Astrocyte (in vitro differentiated cells and primary cell): ENCODE results near the gene LETMD1. TPM values are rescaled to one million over a fixed set of nuclear protein-coding genes. Genes with fewer than 3 reads are reported as not detected.

ENCODE experiments used
- DNase-seq: peaks from one replicate; pipeline ENCODE4 v3.0.0-alpha.2; 2010; ENCODE audit warnings: low read depth
- FAIRE-seq: peaks from 2 replicates; lab custom pipeline; 2011; peaks lifted over from hg19 to GRCh38; lab: Jason Lieb, UNC
- H2AFZ ChIP-seq: 2 replicates; pipeline ENCODE4 v1.6.0; 2012; ENCODE audit warnings: low read depth, low read length, inconsistent platforms
- H3K27ac ChIP-seq: 2 replicates; pipeline ENCODE4 v1.5.1; 2011; ENCODE audit warnings: low read depth, low read length, inconsistent platforms
- H3K27me3 ChIP-seq: 2 replicates; pipeline ENCODE4 v1.6.0; 2011; ENCODE audit warnings: low read length, inconsistent platforms; ENCODE audit not compliant: insufficient read depth
- H3K36me3 ChIP-seq: 2 replicates; pipeline ENCODE4 v1.5.1; 2011; ENCODE audit warnings: low read length, inconsistent platforms; ENCODE audit not compliant: insufficient read depth
- H3K4me1 ChIP-seq: 2 replicates; pipeline ENCODE4 v1.5.1; 2011; ENCODE audit warnings: low read length, inconsistent platforms; ENCODE audit not compliant: insufficient read depth
- H3K4me2 ChIP-seq: 2 replicates; pipeline ENCODE4 v1.6.0; 2012; ENCODE audit warnings: low read length, inconsistent platforms
- H3K4me3 ChIP-seq: 2 replicates; pipeline ENCODE4 v1.5.1; 2011; ENCODE audit warnings: low read depth, mild to moderate bottlenecking, low read length, inconsistent platforms; ENCODE audit not compliant: insufficient read depth
- H3K79me2 ChIP-seq: 2 replicates; pipeline ENCODE4 v1.6.0; 2012; ENCODE audit warnings: mild to moderate bottlenecking, low read length, inconsistent platforms; ENCODE audit not compliant: insufficient read depth
- H3K9ac ChIP-seq: 2 replicates; pipeline ENCODE4 v1.6.0; 2012; ENCODE audit warnings: mild to moderate bottlenecking, low read length, inconsistent platforms
- H3K9me3 ChIP-seq: 2 replicates; pipeline ENCODE4 v1.5.1; 2012; ENCODE audit warnings: low read depth, mild to moderate bottlenecking, low read length, inconsistent platforms; ENCODE audit not compliant: insufficient read depth
- H4K20me1 ChIP-seq: 2 replicates; pipeline ENCODE4 v1.6.0; 2012; ENCODE audit warnings: low read length, inconsistent platforms; ENCODE audit not compliant: insufficient read depth
- H3K27ac Mint-ChIP-seq: one replicate; pipeline ENCODE4 v1.8.0; 2021; ENCODE audit warnings: mild to moderate bottlenecking, mixed read lengths; ENCODE audit not compliant: unreplicated experiment
- H3K27me3 Mint-ChIP-seq: one replicate; pipeline ENCODE4 v1.8.0; 2021; ENCODE audit warnings: low read depth, mixed read lengths; ENCODE audit not compliant: unreplicated experiment
- H3K36me3 Mint-ChIP-seq: one replicate; pipeline ENCODE4 v1.8.0; 2021; ENCODE audit warnings: low read depth, mixed read lengths; ENCODE audit not compliant: unreplicated experiment
- H3K4me1 Mint-ChIP-seq: one replicate; pipeline ENCODE4 v1.8.0; 2021; ENCODE audit warnings: low read depth, mixed read lengths; ENCODE audit not compliant: unreplicated experiment
- H3K4me3 Mint-ChIP-seq: one replicate; pipeline ENCODE4 v1.8.0; 2021; ENCODE audit warnings: mild to moderate bottlenecking, moderate library complexity, mixed read lengths; ENCODE audit not compliant: unreplicated experiment
- H3K9me3 Mint-ChIP-seq: one replicate; pipeline ENCODE4 v1.8.0; 2021; ENCODE audit warnings: mild to moderate bottlenecking, mixed read lengths; ENCODE audit not compliant: unreplicated experiment
- CTCF ChIP-seq: IDR thresholded peaks from 2 replicates; pipeline ENCODE4 v1.5.1; 2011; ENCODE audit warnings: low read depth, mild to moderate bottlenecking, inconsistent platforms, low read length, moderate library complexity; ENCODE audit not compliant: insufficient read depth
- EZH2 ChIP-seq: IDR thresholded peaks from 2 replicates; pipeline ENCODE4 v1.6.1; 2012; ENCODE audit warnings: mild to moderate bottlenecking, low read length, inconsistent platforms; ENCODE audit not compliant: insufficient read depth
- total RNA-seq: library from RNA; stranded (reverse); gene quantifications from 2 replicates; pipeline ENCODE4 v1.2.1, GENCODE V29; 2021

The LETMD1 gene
- total RNA-seq, 1 donor from 2014 or later = 25.2 TPM

- H3K27ac Mint-ChIP-seq = no peak overlapping the region
- no peaks in the 10 kb centered on the region for H3K79me2 ChIP-seq
- no peak overlapping the region for H3K9ac ChIP-seq
- no peaks in the 10 kb centered on the region for H3K4me1 Mint-ChIP-seq
- no peak overlapping the region for H3K27ac ChIP-seq
- H3K4me2 ChIP-seq = no peak overlapping the region
- peaks cover 4% of the 10 kb centered on the region for H3K36me3 Mint-ChIP-seq
- no peak overlapping the region for H3K4me3 Mint-ChIP-seq
- DNase-seq = no peak
- no peak for TF ChIP-seq EZH2
- TF ChIP-seq CTCF = no peak
- no peaks in the 10 kb centered on the region for H3K27me3 ChIP-seq
- H2AFZ ChIP-seq = no peak overlapping the region
- no peak overlapping the region for H3K4me3 ChIP-seq
- peaks cover 16% of the 10 kb centered on the region for H3K36me3 ChIP-seq
- H3K27me3 Mint-ChIP-seq = no peaks in the 10 kb centered on the region
- no peaks in the 10 kb centered on the region for H3K9me3 ChIP-seq
- H3K4me1 ChIP-seq = no peaks in the 10 kb centered on the region
- no peaks in the 10 kb centered on the region for H4K20me1 ChIP-seq
- FAIRE-seq = no peak
- no peaks in the 10 kb centered on the region for H3K9me3 Mint-ChIP-seq
Measured at GRCh38 chr12:51090705-51091229, 42.6 kb downstream of the LETMD1 start.

- Histone ChIP-seq H3K4me1 (no peaks in the 10 kb centered on the region), H3K79me2 (no peaks in the 10 kb centered on the region), H4K20me1 (no peaks in the 10 kb centered on the region), H3K9ac (no peak overlapping the region), H3K27me3 (no peaks in the 10 kb centered on the region), H3K27ac (no peak overlapping the region), H3K9me3 (no peaks in the 10 kb centered on the region), H2AFZ (no peak overlapping the region), H3K4me3 (no peak overlapping the region), H3K4me2 (no peak overlapping the region), H3K36me3 (peaks cover 40% of the 10 kb centered on the region)
- H3K36me3 Mint-ChIP-seq = peaks cover 6% of the 10 kb centered on the region
- no peaks in the 10 kb centered on the region for H3K4me1 Mint-ChIP-seq
- H3K9me3 Mint-ChIP-seq = no peaks in the 10 kb centered on the region
- FAIRE-seq (no peak), DNase-seq (peak; percentile 23)
- H3K27ac Mint-ChIP-seq = no peak overlapping the region
- no peak for TF ChIP-seq CTCF
- no peak for TF ChIP-seq EZH2
- H3K27me3 Mint-ChIP-seq = no peaks in the 10 kb centered on the region
- H3K4me3 Mint-ChIP-seq = no peak overlapping the region
Measured at GRCh38 chr12:51098611-51099010, 50.5 kb downstream of the LETMD1 start.

GRCh38 chr12:51103977-51104376 is 55.9 kb downstream of the LETMD1 start:
- no peak overlapping the region for H3K4me3 ChIP-seq
- H3K27me3 ChIP-seq = no peaks in the 10 kb centered on the region
- no peak overlapping the region for H2AFZ ChIP-seq
- no peak overlapping the region for H3K9ac ChIP-seq
- Mint-ChIP-seq H3K4me3 (no peak overlapping the region), H3K36me3 (peaks cover 9% of the 10 kb centered on the region), H3K27me3 (no peaks in the 10 kb centered on the region), H3K9me3 (no peaks in the 10 kb centered on the region), H3K4me1 (no peaks in the 10 kb centered on the region), H3K27ac (no peak overlapping the region)
- TF ChIP-seq EZH2 (no peak), CTCF (no peak)
- no peaks in the 10 kb centered on the region for H3K4me1 ChIP-seq
- FAIRE-seq (no peak), DNase-seq (no peak)
- no peaks in the 10 kb centered on the region for H3K79me2 ChIP-seq
- no peak overlapping the region for H3K27ac ChIP-seq
- H3K4me2 ChIP-seq = no peak overlapping the region
- H3K9me3 ChIP-seq = no peaks in the 10 kb centered on the region
- H4K20me1 ChIP-seq = no peaks in the 10 kb centered on the region
- peaks cover 25% of the 10 kb centered on the region for H3K36me3 ChIP-seq
